GM12874 (cell line): Measurements from ENCODE around the gene TXNDC17.

Source experiments
- CTCF ChIP-seq: IDR thresholded peaks from 2 replicates; pipeline ENCODE4 v1.5.1; 2011; ENCODE audit warnings: low read depth, mild to moderate bottlenecking, control low read depth, low read length, moderate library complexity; ENCODE audit not compliant: insufficient read depth

TXNDC17 gene

DNA sequence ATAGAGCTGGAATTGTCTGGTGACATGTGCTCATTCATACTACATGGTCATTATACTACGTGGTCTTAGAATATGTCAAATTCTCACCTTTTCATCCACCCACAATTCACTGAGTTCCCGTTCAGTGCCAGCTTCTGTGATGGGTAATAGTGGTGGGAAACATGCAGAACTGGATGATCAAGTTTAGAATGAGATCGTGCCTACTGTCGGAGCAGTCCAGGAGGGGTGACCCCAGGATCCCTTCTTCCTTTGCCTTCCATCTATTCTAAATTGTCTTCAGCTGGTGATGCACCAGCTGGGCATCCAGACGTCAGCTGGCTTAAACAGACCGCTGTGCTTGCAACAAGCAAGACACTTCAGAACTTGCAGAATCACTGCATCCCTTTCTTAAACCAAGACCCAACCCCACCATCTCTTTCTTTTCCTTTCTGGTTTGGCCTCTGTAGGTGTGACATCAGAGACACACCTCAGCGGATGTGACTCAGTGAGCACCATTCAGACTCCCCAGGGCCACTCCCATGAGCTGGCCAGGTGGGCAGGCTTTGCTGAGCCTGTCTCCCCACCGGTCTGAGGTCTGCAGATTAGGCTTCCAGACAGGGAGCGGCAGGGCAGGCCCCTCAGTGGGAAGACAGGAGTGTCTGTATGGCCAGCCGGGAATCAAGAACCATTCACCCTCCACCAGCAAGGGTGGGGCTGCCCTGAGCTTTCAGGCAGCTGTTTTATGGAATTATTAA is 28.8 kb downstream of the TXNDC17 start:
- TF ChIP-seq CTCF = no peak

DNA sequence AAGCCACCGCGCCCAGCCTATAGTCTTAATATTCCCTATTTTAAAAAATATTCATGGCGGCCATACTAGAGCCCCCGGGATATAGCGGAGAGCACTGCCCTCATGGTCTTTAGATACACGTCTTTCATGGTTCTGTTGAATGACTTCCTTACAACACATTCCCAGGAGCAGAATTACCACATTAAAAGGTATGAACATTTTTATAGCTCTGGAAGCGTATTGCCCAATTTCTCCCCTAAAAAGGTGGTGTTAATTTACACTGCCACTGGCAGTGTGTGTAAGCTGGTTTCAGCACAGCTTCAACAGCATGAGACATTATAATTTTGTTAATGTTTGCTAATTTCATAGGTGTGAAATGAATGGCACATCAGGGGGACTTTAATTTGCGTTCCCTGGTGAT is 29.7 kb downstream of the TXNDC17 start:
- no peak for TF ChIP-seq CTCF

GRCh38 chr17:6670999-6671398 is 30.1 kb downstream of the TXNDC17 start:
- TF ChIP-seq CTCF = no peak

- TF ChIP-seq CTCF = no peak
These were observed 30.6 kb downstream of the TXNDC17 start for GRCh38 chr17:6671431-6671830.

DNA sequence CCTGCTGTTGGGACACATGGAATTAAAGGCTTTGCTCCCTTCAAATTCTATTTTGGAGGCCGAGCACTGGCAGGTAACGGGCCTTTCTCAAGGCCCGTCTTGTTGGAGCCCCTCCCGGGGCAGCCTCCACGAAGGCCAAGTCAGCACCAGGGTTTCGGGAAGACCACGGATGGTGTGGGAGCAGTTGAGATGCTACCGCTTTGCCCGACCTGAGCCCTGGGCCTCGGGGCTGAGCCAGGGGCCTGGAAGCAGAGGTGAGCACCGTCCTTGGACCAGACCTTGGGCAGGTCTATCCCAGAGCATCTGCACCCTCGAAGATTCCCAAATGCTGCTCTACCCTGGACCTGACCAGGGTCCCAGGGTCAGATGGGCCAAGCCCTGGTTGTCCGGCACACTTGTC is 33.7 kb downstream of the TXNDC17 start:
- no peak for TF ChIP-seq CTCF

- TF ChIP-seq CTCF = no peak
These were observed 34.5 kb downstream of the TXNDC17 start for GRCh38 chr17:6675201-6675825.

DNA sequence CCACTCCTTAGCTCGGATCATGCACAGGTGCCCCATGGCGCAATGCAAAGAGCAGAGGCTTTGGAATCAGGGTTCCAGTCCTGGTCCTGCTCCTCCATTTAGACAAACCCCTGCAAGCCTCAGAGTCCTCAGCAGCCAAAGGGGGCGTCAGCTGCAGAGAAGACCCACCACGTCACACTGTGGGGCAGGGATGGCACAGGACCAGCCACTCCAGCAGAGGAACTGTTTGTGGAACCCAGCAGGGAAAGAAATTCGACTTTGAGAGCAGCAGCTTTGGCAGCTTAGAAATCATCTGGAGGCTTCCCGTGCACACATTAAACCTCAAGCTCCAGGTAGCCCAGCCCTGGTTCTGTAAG is 35.9 kb downstream of the TXNDC17 start:
- no peak for TF ChIP-seq CTCF
